Tibial artery (tissue), 4 donors: Measurements from ENCODE around the gene RBM4.
"Not testable (repeated sequence)": the region's sequence is repeated elsewhere in the genome, so short reads cannot be mapped to it uniquely, and the experiment has no call there.

Experiments
- DNase-seq, 2 donors: peaks; one replicate each; pipeline ENCODE4 v3.0.0-alpha.2; 2019
- H3K27ac ChIP-seq, 2 donors: fragments of 200-600 bp; sonication (generic) in 1 of 2; 1 replicate in 1 of 2; 2 replicates in 1 of 2; pipeline ENCODE4 v1.5.1; 2018 to 2019; ENCODE audit warnings: mild to moderate bottlenecking in 1 of 2
- H3K27me3 ChIP-seq, 2 donors: fragments of 200-600 bp; sonication (generic) in 1 of 2; one replicate each; pipeline versions ENCODE4 v1.5.1 to v1.6.0; 2016 to 2019
- H3K36me3 ChIP-seq, 3 donors: fragments of 200-600 bp; sonication (generic) in 2 of 3; one replicate each; pipeline ENCODE4 v1.5.1; 2016 to 2019; ENCODE audit warnings: mild to moderate bottlenecking in 2 of 3
- H3K4me1 ChIP-seq, 4 donors: fragments of 200-600 bp; sonication (generic) in 2 of 4; 1 replicate in 3 of 4; 2 replicates in 1 of 4; pipeline ENCODE4 v1.5.1; 2016 to 2019
- H3K4me3 ChIP-seq, 2 donors: fragments of 200-600 bp; sonication (generic) in 1 of 2; 1 replicate in 1 of 2; 2 replicates in 1 of 2; pipeline ENCODE4 v1.5.1; 2018 to 2019; ENCODE audit warnings: mild to moderate bottlenecking in 2 of 2
- H3K9me3 ChIP-seq, 3 donors: fragments of 200-600 bp; sonication (generic) in 1 of 3; one replicate each; pipeline ENCODE4 v1.5.1; 2016 to 2019
- intact Hi-C: fragments of 100-400 bp; cut with DNase I; formaldehyde crosslinking; loops from one replicate; pipeline ENCODE4 v1.15.0; 2023; ENCODE audit warnings: low total_unique reads
- TF ChIP-seq, protein P1 (sequence below), 2 experiments: fragments of 200-600 bp in 1 of 2; fragments of 450-650 bp in 1 of 2; IDR thresholded peaks; one replicate each; pipeline ENCODE4 v1.5.1; 2017 to 2019; ENCODE audit warnings: antibody characterized with exemption in 2 of 2, mild to moderate bottlenecking in 1 of 2, moderate library complexity in 1 of 2

RBM4 gene

DNA sequence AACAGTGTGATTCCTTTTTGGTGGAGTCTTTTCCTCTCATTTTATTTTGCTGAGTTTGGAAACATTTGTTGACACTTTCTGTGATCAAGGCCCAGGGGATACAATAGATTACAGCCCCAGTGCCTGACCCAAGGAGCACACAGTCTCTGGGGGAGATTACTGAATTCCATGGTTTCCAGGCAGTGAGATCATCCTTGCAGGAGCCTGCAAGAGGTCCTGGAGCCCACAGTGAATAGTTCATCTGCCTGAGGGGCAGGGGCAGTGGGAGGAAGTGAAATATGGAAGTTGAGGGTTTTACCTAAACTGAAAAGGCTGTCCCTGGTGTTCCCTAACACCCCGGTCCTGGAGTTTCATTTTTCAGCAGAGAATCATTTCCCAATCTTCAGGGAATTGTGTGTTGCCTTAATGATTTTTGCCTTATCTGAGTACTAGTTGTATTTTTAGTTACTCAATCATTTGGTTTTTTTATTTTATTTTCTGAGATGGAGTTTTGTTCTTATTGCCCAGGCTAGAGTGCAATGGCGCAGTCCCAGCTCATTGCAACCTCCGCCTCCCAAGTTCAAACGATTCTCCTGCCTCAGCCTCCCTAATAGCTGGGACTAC, 37.8 kb upstream of the RBM4 start:
- H3K4me1 ChIP-seq: peaks cover 0 to 27% (median 17%) of the 10 kb centered on the region in 4 donors
- intact Hi-C loops: no loop called here
- peaks cover 0 to 43% (median 17%) of the 10 kb centered on the region in 3 donors for H3K36me3 ChIP-seq
- H3K9me3 ChIP-seq: no peaks in the 10 kb centered on the region
- TF ChIP-seq, protein P1, sequence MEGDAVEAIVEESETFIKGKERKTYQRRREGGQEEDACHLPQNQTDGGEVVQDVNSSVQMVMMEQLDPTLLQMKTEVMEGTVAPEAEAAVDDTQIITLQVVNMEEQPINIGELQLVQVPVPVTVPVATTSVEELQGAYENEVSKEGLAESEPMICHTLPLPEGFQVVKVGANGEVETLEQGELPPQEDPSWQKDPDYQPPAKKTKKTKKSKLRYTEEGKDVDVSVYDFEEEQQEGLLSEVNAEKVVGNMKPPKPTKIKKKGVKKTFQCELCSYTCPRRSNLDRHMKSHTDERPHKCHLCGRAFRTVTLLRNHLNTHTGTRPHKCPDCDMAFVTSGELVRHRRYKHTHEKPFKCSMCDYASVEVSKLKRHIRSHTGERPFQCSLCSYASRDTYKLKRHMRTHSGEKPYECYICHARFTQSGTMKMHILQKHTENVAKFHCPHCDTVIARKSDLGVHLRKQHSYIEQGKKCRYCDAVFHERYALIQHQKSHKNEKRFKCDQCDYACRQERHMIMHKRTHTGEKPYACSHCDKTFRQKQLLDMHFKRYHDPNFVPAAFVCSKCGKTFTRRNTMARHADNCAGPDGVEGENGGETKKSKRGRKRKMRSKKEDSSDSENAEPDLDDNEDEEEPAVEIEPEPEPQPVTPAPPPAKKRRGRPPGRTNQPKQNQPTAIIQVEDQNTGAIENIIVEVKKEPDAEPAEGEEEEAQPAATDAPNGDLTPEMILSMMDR (IDR thresholded peaks at IDR 0.05): no peak
- DNase-seq: no peak
- H3K4me3 ChIP-seq: no peak overlapping the region
- peak overlapping the region; percentile 12 to 65 for H3K27ac ChIP-seq
- H3K27me3 ChIP-seq: no peaks in the 10 kb centered on the region

DNA sequence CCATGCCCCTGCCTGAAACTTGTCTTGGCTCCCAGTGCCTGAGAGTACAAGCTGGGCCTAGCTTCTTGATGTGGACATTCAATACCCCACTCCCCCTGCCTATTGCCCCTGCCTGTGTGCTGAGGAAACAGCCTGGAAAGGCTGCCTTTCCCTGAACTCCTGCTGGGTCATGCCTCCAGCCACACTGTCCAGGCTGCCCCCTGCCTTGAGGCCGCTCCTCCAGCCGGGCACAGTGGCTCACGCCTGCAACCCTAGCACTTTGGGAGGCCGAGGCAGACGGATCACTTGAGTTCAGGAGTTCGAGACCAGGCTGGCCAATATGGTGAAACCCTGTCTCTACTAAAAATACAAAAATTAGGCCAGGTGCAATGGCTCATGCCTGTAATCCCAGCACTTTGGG, 35.4 kb upstream of the RBM4 start:
- Histone ChIP-seq H3K27ac (peak overlapping the region; percentile 65 to 68), H3K27me3 (no peaks in the 10 kb centered on the region), H3K36me3 (peaks cover 0 to 41% (median 19%) of the 10 kb centered on the region in 3 donors), H3K4me3 (no peak overlapping the region), H3K9me3 (no peaks in the 10 kb centered on the region), H3K4me1 (peaks cover 0 to 41% (median 31%) of the 10 kb centered on the region in 4 donors)
- intact Hi-C loops: no loop called here
- TF ChIP-seq, protein P1 (IDR thresholded peaks at IDR 0.05): no peak
- DNase-seq: no peak

DNA sequence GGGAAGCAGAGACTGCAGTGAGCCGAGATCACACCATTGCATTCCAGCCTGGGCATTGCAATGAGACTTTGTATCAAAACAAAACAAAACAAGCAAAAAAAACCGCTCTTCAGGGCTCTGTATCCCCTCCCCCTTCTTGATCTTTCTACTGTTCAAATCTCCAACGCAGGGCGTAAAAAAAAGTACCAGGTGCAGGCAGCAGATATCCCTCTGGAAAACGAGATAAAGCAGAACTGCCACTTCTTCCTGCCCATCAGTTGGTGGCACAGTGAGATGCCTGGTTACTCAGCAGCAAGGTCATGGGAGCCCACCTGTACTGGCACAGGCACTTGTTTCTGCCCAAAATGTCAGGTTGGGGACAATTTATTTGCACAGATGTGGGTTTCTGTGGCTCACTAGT, 34.3 kb upstream of the RBM4 start:
- Histone ChIP-seq H3K9me3 (no peaks in the 10 kb centered on the region), H3K27me3 (no peaks in the 10 kb centered on the region), H3K4me1 (peaks cover 0 to 48% (median 34%) of the 10 kb centered on the region in 4 donors), H3K4me3 (no peak overlapping the region), H3K36me3 (peaks cover 0 to 38% (median 16%) of the 10 kb centered on the region in 3 donors), H3K27ac (no peak overlapping the region)
- DNase-seq: no peak
- intact Hi-C loops: no loop called here
- TF ChIP-seq, protein P1 (IDR thresholded peaks at IDR 0.05): no peak

DNA sequence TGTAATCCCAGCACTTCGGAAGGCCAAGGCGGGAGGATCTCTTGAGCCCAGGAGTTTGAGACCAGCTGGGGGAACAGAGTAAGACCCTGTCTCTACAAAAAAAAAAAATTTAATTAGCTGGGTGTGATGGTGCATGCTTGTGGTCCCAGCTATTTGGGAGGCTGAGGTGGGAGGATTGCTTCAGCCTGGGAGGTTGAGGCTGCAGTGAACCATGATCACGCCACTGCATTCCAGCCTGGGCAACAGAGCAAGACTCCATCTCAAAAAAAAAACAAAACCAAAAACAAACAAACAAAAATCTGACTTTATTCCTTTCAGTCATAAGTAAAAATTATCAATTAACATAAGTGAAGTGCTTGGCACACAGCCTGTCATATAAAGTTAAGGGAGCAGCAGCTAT, 31.9 kb upstream of the RBM4 start:
- intact Hi-C loops, H3K27me3 ChIP-seq: not testable (repeated sequence)
- H3K27ac ChIP-seq: peak overlapping the region; percentile 73 to 76

DNA sequence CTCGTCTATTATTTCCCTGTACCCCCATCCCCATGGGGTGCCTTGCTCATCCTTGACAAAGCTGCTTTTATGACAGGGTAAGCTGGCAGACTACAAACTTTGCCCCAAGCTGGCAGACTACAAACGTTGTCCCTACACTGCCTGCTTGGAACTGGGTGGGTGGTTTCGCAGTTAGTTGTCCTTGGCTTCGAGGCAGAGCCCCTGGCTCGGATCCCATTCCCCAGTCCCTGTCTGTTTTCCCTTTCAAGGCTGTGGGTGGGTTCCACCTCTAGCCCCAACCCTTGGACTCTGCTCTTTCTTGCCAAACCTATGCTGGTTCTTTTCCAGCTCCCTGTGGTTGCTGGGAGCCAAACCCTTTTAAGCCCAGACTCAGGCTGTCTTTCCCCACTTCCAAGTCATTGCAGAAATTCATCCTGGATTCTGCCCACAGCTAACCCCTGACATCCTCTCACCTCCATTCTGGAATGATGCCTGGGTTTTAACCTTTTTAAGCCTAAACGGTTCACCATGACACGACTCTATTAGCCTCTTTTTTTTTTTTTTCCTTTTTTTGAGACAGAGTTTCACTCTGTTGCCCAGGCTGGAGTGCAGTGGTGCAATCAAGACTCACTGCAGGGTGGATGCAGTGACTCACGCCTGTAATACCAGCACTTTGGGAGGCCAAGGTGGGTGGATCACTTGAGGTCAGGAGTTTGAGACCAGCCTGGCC, 31.2 kb upstream of the RBM4 start:
- no peaks in the 10 kb centered on the region for H3K27me3 ChIP-seq
- no peaks in the 10 kb centered on the region for H3K9me3 ChIP-seq
- DNase-seq: peak; percentile 80 to 94
- peak overlapping the region; percentile 73 to 76 for H3K27ac ChIP-seq
- no peak overlapping the region for H3K4me3 ChIP-seq
- TF ChIP-seq, protein P1 (IDR thresholded peaks at IDR 0.05): no peak
- peaks cover 0 to 34% (median 28%) of the 10 kb centered on the region in 4 donors for H3K4me1 ChIP-seq
- H3K36me3 ChIP-seq: peaks cover 0 to 23% (median 9%) of the 10 kb centered on the region in 3 donors
- intact Hi-C loops: no loop called here

More for the DNA sequence above, 31.9 kb upstream of the RBM4 start:
- not testable (repeated sequence) for DNase-seq, H3K9me3 ChIP-seq, H3K4me3 ChIP-seq
- Histone ChIP-seq H3K36me3 (peaks cover 0 to 23% (median 9%) of the 10 kb centered on the region in 3 donors), H3K4me1 (peaks cover 0 to 41% (median 33%) of the 10 kb centered on the region in 4 donors)
